ENCODE data around the gene OR9I1. TPM values are rescaled to one million over a fixed set of nuclear protein-coding genes. Genes with fewer than 3 reads are reported as not detected.
A peak's percentile ranks its signal among the peaks of the same experiment; 100 is the strongest.

The OR9I1 gene
- total RNA-seq, 2 experiments from 2014 or later: not detected

GRCh38 chr11:58068655-58069054 lies 56.7 kb downstream of the OR9I1 start:
- no peaks in the 10 kb centered on the region for H3K36me3 ChIP-seq (ENCODE audit: insufficient read depth, low read length)
- no TSS peak for BruUV-seq (replicated peaks)
- intact Hi-C loops (cut with micrococcal nuclease; ENCODE audit: unreplicated experiment): no loop called here
- no peaks in the 10 kb centered on the region for H3K4me1 ChIP-seq (ENCODE audit: insufficient read depth, low read length, poor library complexity, severe bottlenecking)
- ChIA-PET POLR2A (interaction anchor here (0.6 kb wide), 1 partner anchor 896 kb away, joined by 3 read pairs; no protein-coding TSS in a partner anchor), CTCF (ENCODE audit: unreplicated experiment) (no interaction called here)
- H3K4me2 ChIP-seq (ENCODE audit: low read length): no peak overlapping the region
- H4K20me1 ChIP-seq (ENCODE audit: insufficient read depth, low read length): no peaks in the 10 kb centered on the region
- no peaks in the 10 kb centered on the region for H3K9me3 ChIP-seq (ENCODE audit: low read length)
- H3K79me2 ChIP-seq (ENCODE audit: insufficient read depth, low read depth, low read length): no peaks in the 10 kb centered on the region
- TF ChIP-seq, protein P1, sequence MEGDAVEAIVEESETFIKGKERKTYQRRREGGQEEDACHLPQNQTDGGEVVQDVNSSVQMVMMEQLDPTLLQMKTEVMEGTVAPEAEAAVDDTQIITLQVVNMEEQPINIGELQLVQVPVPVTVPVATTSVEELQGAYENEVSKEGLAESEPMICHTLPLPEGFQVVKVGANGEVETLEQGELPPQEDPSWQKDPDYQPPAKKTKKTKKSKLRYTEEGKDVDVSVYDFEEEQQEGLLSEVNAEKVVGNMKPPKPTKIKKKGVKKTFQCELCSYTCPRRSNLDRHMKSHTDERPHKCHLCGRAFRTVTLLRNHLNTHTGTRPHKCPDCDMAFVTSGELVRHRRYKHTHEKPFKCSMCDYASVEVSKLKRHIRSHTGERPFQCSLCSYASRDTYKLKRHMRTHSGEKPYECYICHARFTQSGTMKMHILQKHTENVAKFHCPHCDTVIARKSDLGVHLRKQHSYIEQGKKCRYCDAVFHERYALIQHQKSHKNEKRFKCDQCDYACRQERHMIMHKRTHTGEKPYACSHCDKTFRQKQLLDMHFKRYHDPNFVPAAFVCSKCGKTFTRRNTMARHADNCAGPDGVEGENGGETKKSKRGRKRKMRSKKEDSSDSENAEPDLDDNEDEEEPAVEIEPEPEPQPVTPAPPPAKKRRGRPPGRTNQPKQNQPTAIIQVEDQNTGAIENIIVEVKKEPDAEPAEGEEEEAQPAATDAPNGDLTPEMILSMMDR (conservative IDR thresholded peaks at IDR 0.05; ENCODE audit: low read length): peak; percentile 32; the same call in 1 of the 2 replicates
- TF ChIP-seq EZH2phosphoT487 (IDR thresholded peaks at IDR 0.05; ENCODE audit: borderline replicate concordance, low read depth, low read length): no peak
- DNase-seq (ENCODE audit: low spot score): no peak
- H3K4me3 ChIP-seq (ENCODE audit: low read depth, low read length, poor library complexity, severe bottlenecking): no peak overlapping the region
- H3K9me2 ChIP-seq (ENCODE audit: insufficient read depth, low read length): no peaks in the 10 kb centered on the region
- no peak overlapping the region for H3K27ac ChIP-seq (ENCODE audit: low read depth, low read length, poor library complexity, severe bottlenecking)
- H2AFZ ChIP-seq (ENCODE audit: low read length): no peak overlapping the region

- TF ChIP-seq, protein P1 (conservative IDR thresholded peaks at IDR 0.05; ENCODE audit: low read length): no peak
- TF ChIP-seq EZH2phosphoT487 (IDR thresholded peaks at IDR 0.05; ENCODE audit: borderline replicate concordance, low read depth, low read length): no peak
- Histone ChIP-seq H4K20me1 (ENCODE audit: insufficient read depth, low read length) (no peaks in the 10 kb centered on the region), H3K4me1 (ENCODE audit: insufficient read depth, low read length, poor library complexity, severe bottlenecking) (no peaks in the 10 kb centered on the region), H2AFZ (ENCODE audit: low read length) (no peak overlapping the region), H3K9me3 (ENCODE audit: low read length) (no peaks in the 10 kb centered on the region), H3K4me2 (ENCODE audit: low read length) (no peak overlapping the region), H3K4me3 (ENCODE audit: low read depth, low read length, poor library complexity, severe bottlenecking) (no peak overlapping the region), H3K36me3 (ENCODE audit: insufficient read depth, low read length) (no peaks in the 10 kb centered on the region), H3K27ac (ENCODE audit: low read depth, low read length, poor library complexity, severe bottlenecking) (no peak overlapping the region), H3K79me2 (ENCODE audit: insufficient read depth, low read depth, low read length) (no peaks in the 10 kb centered on the region), H3K9me2 (ENCODE audit: insufficient read depth, low read length) (no peaks in the 10 kb centered on the region)
- ChIA-PET CTCF (ENCODE audit: unreplicated experiment) (no interaction called here), POLR2A (no interaction called here)
- no TSS peak for BruUV-seq (replicated peaks)
- intact Hi-C loops (cut with micrococcal nuclease; ENCODE audit: unreplicated experiment): no loop called here
- no peak for DNase-seq (ENCODE audit: low spot score)
Observed at GRCh38 chr11:58067685-58068084, 57.6 kb downstream of the OR9I1 start.

Other genes with a start within 250 kb of the OR9I1 start
- gene OR9Q1, start 101.6 kb downstream of the OR9I1 start, total RNA-seq (2014; rRNA removed; shearing (Covaris generic)): not detected in 2 replicates
- not detected in 2 replicates for gene OR9Q1, start 101.6 kb downstream of the OR9I1 start, total RNA-seq (2022)
- gene OR6Q1, start 94.6 kb downstream of the OR9I1 start, total RNA-seq (2014; rRNA removed; shearing (Covaris generic)): not detected in 2 replicates
- gene OR6Q1, start 94.6 kb downstream of the OR9I1 start, total RNA-seq (2022): not detected in 2 replicates
- not detected in 2 replicates for gene OR9Q2, start 63.5 kb upstream of the OR9I1 start, total RNA-seq (2014; rRNA removed; shearing (Covaris generic))
- not detected in 2 replicates for gene OR9Q2, start 63.5 kb upstream of the OR9I1 start, total RNA-seq (2022)
- not detected in 2 replicates for gene OR1S2, start 78.6 kb upstream of the OR9I1 start, total RNA-seq (2014; rRNA removed; shearing (Covaris generic))
- gene OR1S2, start 78.6 kb upstream of the OR9I1 start, total RNA-seq (2022): not detected in 2 replicates
- not detected in 2 replicates for gene OR1S1, start 87.2 kb upstream of the OR9I1 start, total RNA-seq (2014; rRNA removed; shearing (Covaris generic))
- gene OR1S1, start 87.2 kb upstream of the OR9I1 start, total RNA-seq (2022): not detected in 2 replicates
- gene OR10Q1, start 103.4 kb upstream of the OR9I1 start, total RNA-seq (2014; rRNA removed; shearing (Covaris generic)): not detected in 2 replicates
- not detected in 2 replicates for gene OR10Q1, start 103.4 kb upstream of the OR9I1 start, total RNA-seq (2022)
- not detected in 2 replicates for gene OR10W1, start 142.7 kb upstream of the OR9I1 start, total RNA-seq (2014; rRNA removed; shearing (Covaris generic))
- not detected in 2 replicates for gene OR10W1, start 142.7 kb upstream of the OR9I1 start, total RNA-seq (2022)
- gene OR5B17, start 233.5 kb upstream of the OR9I1 start, total RNA-seq (2014; rRNA removed; shearing (Covaris generic)): not detected in 2 replicates
- gene OR5B17, start 233.5 kb upstream of the OR9I1 start, total RNA-seq (2022): not detected in 2 replicates

Measured in OCI-LY7 (cell line).